ENCODE measurements around the gene KCNQ5.
A peak's percentile ranks its signal among the peaks of the same experiment; 100 is the strongest.

The KCNQ5 gene

GRCh38 chr6:72720464-72720863 is 98.6 kb downstream of the KCNQ5 start:
- H3K4me3 ChIP-seq (ENCODE audit: low read length) = no peak overlapping the region
- H3K9ac ChIP-seq (ENCODE audit: low read length) = no peak overlapping the region
- peak; percentile 34 for DNase-seq (ENCODE audit: low read depth)
- H3K36me3 ChIP-seq (ENCODE audit: control insufficient read depth, insufficient read depth, low read length, severe bottlenecking) = no peaks in the 10 kb centered on the region
- H3K4me1 ChIP-seq (ENCODE audit: control insufficient read depth, insufficient read depth, low read length) = no peaks in the 10 kb centered on the region
- H3K9me3 ChIP-seq (ENCODE audit: control insufficient read depth, low read length) = no peaks in the 10 kb centered on the region
- peaks cover 6% of the 10 kb centered on the region for H3K27me3 ChIP-seq (replicated peaks; ENCODE audit: control insufficient read depth, insufficient read depth, low read length)

- Histone ChIP-seq H3K9ac (ENCODE audit: low read length) (no peak overlapping the region), H3K27me3 (replicated peaks; ENCODE audit: control insufficient read depth, insufficient read depth, low read length) (peaks cover 6% of the 10 kb centered on the region), H3K4me3 (ENCODE audit: low read length) (no peak overlapping the region), H3K36me3 (ENCODE audit: control insufficient read depth, insufficient read depth, low read length, severe bottlenecking) (no peaks in the 10 kb centered on the region), H3K9me3 (ENCODE audit: control insufficient read depth, low read length) (no peaks in the 10 kb centered on the region), H3K4me1 (ENCODE audit: control insufficient read depth, insufficient read depth, low read length) (no peaks in the 10 kb centered on the region)
- DNase-seq (ENCODE audit: low read depth) = no peak
Observed at GRCh38 chr6:72721346-72721745, 99.5 kb downstream of the KCNQ5 start.

GRCh38 chr6:72724545-72724944 is 102.7 kb downstream of the KCNQ5 start:
- no peak overlapping the region for H3K4me3 ChIP-seq (ENCODE audit: low read length)
- no peaks in the 10 kb centered on the region for H3K36me3 ChIP-seq (ENCODE audit: control insufficient read depth, insufficient read depth, low read length, severe bottlenecking)
- no peaks in the 10 kb centered on the region for H3K4me1 ChIP-seq (ENCODE audit: control insufficient read depth, insufficient read depth, low read length)
- peaks cover 6% of the 10 kb centered on the region for H3K27me3 ChIP-seq (replicated peaks; ENCODE audit: control insufficient read depth, insufficient read depth, low read length)
- no peak overlapping the region for H3K9ac ChIP-seq (ENCODE audit: low read length)
- peaks cover 3% of the 10 kb centered on the region for H3K9me3 ChIP-seq (ENCODE audit: control insufficient read depth, low read length)
- no peak for DNase-seq (ENCODE audit: low read depth)

DNA sequence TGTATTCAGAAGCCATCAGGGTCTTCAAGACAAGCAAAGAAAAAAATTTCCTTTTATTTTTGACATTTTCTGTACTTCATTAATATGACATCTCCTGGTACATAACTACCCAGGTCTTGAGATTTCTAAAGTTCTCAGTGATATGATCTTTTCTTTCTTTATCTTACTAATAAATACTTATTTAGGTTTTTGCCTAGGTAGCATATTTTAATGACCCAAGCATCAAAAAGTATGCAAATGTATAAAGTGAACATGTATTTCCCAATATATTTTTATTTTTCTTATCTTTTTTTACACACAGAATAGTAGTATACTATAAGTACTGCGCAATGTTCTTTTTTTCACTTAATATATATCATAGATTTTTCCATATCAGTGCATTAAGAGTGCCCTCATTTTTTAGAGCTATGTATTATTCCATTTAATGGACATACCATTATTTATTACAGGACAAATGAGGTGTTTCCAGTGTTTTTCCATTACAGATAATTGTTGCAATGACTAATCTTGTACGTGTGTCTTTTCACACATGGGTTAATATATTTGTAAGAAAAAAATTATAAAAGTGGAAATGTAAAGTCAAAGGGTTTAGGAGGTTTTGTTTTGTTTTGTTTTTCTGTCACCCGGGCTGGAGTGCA is 107.0 kb downstream of the KCNQ5 start:
- DNase-seq (ENCODE audit: low read depth) = no peak
- Histone ChIP-seq H3K4me1 (ENCODE audit: control insufficient read depth, insufficient read depth, low read length) (no peaks in the 10 kb centered on the region), H3K9me3 (ENCODE audit: control insufficient read depth, low read length) (peaks cover 3% of the 10 kb centered on the region), H3K4me3 (ENCODE audit: low read length) (no peak overlapping the region), H3K27me3 (replicated peaks; ENCODE audit: control insufficient read depth, insufficient read depth, low read length) (peaks cover 8% of the 10 kb centered on the region), H3K36me3 (ENCODE audit: control insufficient read depth, insufficient read depth, low read length, severe bottlenecking) (no peaks in the 10 kb centered on the region), H3K9ac (ENCODE audit: low read length) (no peak overlapping the region)

- peaks cover 3% of the 10 kb centered on the region for H3K27me3 ChIP-seq (replicated peaks; ENCODE audit: control insufficient read depth, insufficient read depth, low read length)
- H3K9me3 ChIP-seq (ENCODE audit: control insufficient read depth, low read length) = peaks cover 3% of the 10 kb centered on the region
- no peaks in the 10 kb centered on the region for H3K36me3 ChIP-seq (ENCODE audit: control insufficient read depth, insufficient read depth, low read length, severe bottlenecking)
- H3K4me1 ChIP-seq (ENCODE audit: control insufficient read depth, insufficient read depth, low read length) = no peaks in the 10 kb centered on the region
- H3K9ac ChIP-seq (ENCODE audit: low read length) = no peak overlapping the region
- DNase-seq (ENCODE audit: low read depth) = no peak
- no peak overlapping the region for H3K4me3 ChIP-seq (ENCODE audit: low read length)
Observed at GRCh38 chr6:72733045-72733444, 111.2 kb downstream of the KCNQ5 start.

GRCh38 chr6:72738091-72738490 is 116.2 kb downstream of the KCNQ5 start:
- H3K4me3 ChIP-seq (ENCODE audit: low read length) = no peak overlapping the region
- no peaks in the 10 kb centered on the region for H3K27me3 ChIP-seq (replicated peaks; ENCODE audit: control insufficient read depth, insufficient read depth, low read length)
- peaks cover 5% of the 10 kb centered on the region for H3K4me1 ChIP-seq (ENCODE audit: control insufficient read depth, insufficient read depth, low read length)
- H3K36me3 ChIP-seq (ENCODE audit: control insufficient read depth, insufficient read depth, low read length, severe bottlenecking) = no peaks in the 10 kb centered on the region
- H3K9me3 ChIP-seq (ENCODE audit: control insufficient read depth, low read length) = no peaks in the 10 kb centered on the region
- H3K9ac ChIP-seq (ENCODE audit: low read length) = no peak overlapping the region
- peak; percentile 24 for DNase-seq (ENCODE audit: low read depth)

- Histone ChIP-seq H3K4me3 (ENCODE audit: low read length) (no peak overlapping the region), H3K36me3 (ENCODE audit: control insufficient read depth, insufficient read depth, low read length, severe bottlenecking) (no peaks in the 10 kb centered on the region), H3K9me3 (ENCODE audit: control insufficient read depth, low read length) (no peaks in the 10 kb centered on the region), H3K9ac (ENCODE audit: low read length) (no peak overlapping the region), H3K4me1 (ENCODE audit: control insufficient read depth, insufficient read depth, low read length) (peaks cover 5% of the 10 kb centered on the region), H3K27me3 (replicated peaks; ENCODE audit: control insufficient read depth, insufficient read depth, low read length) (no peaks in the 10 kb centered on the region)
- DNase-seq (ENCODE audit: low read depth) = no peak
Observed at GRCh38 chr6:72739368-72739779, 117.5 kb downstream of the KCNQ5 start.

GRCh38 chr6:72740135-72740534 is 118.3 kb downstream of the KCNQ5 start:
- Histone ChIP-seq H3K9me3 (ENCODE audit: control insufficient read depth, low read length) (no peaks in the 10 kb centered on the region), H3K4me3 (ENCODE audit: low read length) (no peak overlapping the region), H3K36me3 (ENCODE audit: control insufficient read depth, insufficient read depth, low read length, severe bottlenecking) (no peaks in the 10 kb centered on the region), H3K4me1 (ENCODE audit: control insufficient read depth, insufficient read depth, low read length) (peaks cover 5% of the 10 kb centered on the region), H3K27me3 (replicated peaks; ENCODE audit: control insufficient read depth, insufficient read depth, low read length) (no peaks in the 10 kb centered on the region), H3K9ac (ENCODE audit: low read length) (no peak overlapping the region)
- DNase-seq (ENCODE audit: low read depth) = peak; percentile 12

DNA sequence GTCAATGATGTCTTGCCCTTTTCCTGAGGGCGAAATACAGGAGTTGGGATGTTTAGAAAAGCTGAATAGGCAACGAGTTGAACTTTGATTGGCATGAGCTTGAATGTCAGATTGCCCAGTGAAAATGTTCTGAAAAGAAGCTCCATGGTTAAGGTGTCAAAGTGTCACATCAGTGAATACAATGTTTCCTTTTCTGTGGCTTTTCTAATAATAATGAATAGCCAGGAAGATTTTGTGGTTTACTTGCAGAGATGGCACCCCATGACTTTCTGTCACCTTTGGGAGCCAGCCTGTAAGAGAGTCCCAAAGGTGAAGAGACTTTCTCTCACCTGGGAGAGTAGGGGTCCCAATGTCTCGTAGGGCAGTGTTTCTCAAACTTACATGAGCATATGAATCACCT is 119.2 kb downstream of the KCNQ5 start:
- Histone ChIP-seq H3K36me3 (ENCODE audit: control insufficient read depth, insufficient read depth, low read length, severe bottlenecking) (no peaks in the 10 kb centered on the region), H3K27me3 (replicated peaks; ENCODE audit: control insufficient read depth, insufficient read depth, low read length) (no peaks in the 10 kb centered on the region), H3K9me3 (ENCODE audit: control insufficient read depth, low read length) (no peaks in the 10 kb centered on the region), H3K9ac (ENCODE audit: low read length) (no peak overlapping the region), H3K4me1 (ENCODE audit: control insufficient read depth, insufficient read depth, low read length) (peaks cover 5% of the 10 kb centered on the region), H3K4me3 (ENCODE audit: low read length) (no peak overlapping the region)
- no peak for DNase-seq (ENCODE audit: low read depth)

GRCh38 chr6:72742001-72742673 is 120.3 kb downstream of the KCNQ5 start:
- H3K4me3 ChIP-seq (ENCODE audit: low read length) = no peak overlapping the region
- H3K9ac ChIP-seq (ENCODE audit: low read length) = no peak overlapping the region
- H3K27me3 ChIP-seq (replicated peaks; ENCODE audit: control insufficient read depth, insufficient read depth, low read length) = no peaks in the 10 kb centered on the region
- H3K9me3 ChIP-seq (ENCODE audit: control insufficient read depth, low read length) = no peaks in the 10 kb centered on the region
- peak; percentile 54 for DNase-seq (ENCODE audit: low read depth)
- no peaks in the 10 kb centered on the region for H3K36me3 ChIP-seq (ENCODE audit: control insufficient read depth, insufficient read depth, low read length, severe bottlenecking)
- H3K4me1 ChIP-seq (ENCODE audit: control insufficient read depth, insufficient read depth, low read length) = peaks cover 5% of the 10 kb centered on the region

GRCh38 chr6:72746276-72746675 is 124.4 kb downstream of the KCNQ5 start:
- Histone ChIP-seq H3K36me3 (ENCODE audit: control insufficient read depth, insufficient read depth, low read length, severe bottlenecking) (no peaks in the 10 kb centered on the region), H3K9ac (ENCODE audit: low read length) (no peak overlapping the region), H3K9me3 (ENCODE audit: control insufficient read depth, low read length) (no peaks in the 10 kb centered on the region), H3K4me1 (ENCODE audit: control insufficient read depth, insufficient read depth, low read length) (peaks cover 11% of the 10 kb centered on the region), H3K27me3 (replicated peaks; ENCODE audit: control insufficient read depth, insufficient read depth, low read length) (no peaks in the 10 kb centered on the region), H3K4me3 (ENCODE audit: low read length) (no peak overlapping the region)
- no peak for DNase-seq (ENCODE audit: low read depth)

DNA sequence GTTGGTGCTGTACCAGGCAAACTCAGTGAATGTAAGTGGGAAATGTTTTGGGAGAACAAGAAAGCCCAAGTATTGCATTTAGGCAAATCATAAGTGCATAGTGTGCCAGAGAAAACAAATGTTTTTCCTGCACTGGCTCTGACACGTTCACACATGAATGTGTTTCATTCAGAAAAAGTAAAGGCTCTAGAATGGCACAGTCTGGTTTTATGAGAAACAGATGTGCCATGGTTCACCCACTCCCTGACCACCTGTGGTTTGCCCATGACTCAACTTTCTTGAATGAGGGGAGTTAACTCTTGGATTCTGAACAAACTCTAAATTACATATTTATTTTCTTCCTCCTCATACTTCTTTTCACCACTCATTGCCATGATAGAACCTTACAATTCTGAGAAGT is 126.9 kb downstream of the KCNQ5 start:
- DNase-seq (ENCODE audit: low read depth) = peak; percentile 95
- Histone ChIP-seq H3K4me1 (ENCODE audit: control insufficient read depth, insufficient read depth, low read length) (peaks cover 6% of the 10 kb centered on the region), H3K9me3 (ENCODE audit: control insufficient read depth, low read length) (no peaks in the 10 kb centered on the region), H3K4me3 (ENCODE audit: low read length) (no peak overlapping the region), H3K27me3 (replicated peaks; ENCODE audit: control insufficient read depth, insufficient read depth, low read length) (no peaks in the 10 kb centered on the region), H3K9ac (ENCODE audit: low read length) (no peak overlapping the region), H3K36me3 (ENCODE audit: control insufficient read depth, insufficient read depth, low read length, severe bottlenecking) (no peaks in the 10 kb centered on the region)

All from adipocyte (in vitro differentiated cells).